GM12878 (cell line): ENCODE measurements around the gene AKR1C1.
"Not testable (repeated sequence)": the region's sequence is repeated elsewhere in the genome, so short reads cannot be mapped to it uniquely, and the experiment has no call there.

Experiments used
- CTCF ChIP-seq, 3 experiments: IDR thresholded peaks in 2 of 3; conservative IDR thresholded peaks in 1 of 3; 2 replicates each; pipeline ENCODE4 v1.5.1; 2011; ENCODE audit warnings: low read depth in 3 of 3, low read length in 3 of 3, mild to moderate bottlenecking in 3 of 3, control low read depth in 2 of 3, moderate library complexity in 2 of 3, inconsistent platforms in 1 of 3, mixed read lengths in 1 of 3; ENCODE audit not compliant: control insufficient read depth in 2 of 3, insufficient read depth in 1 of 3; ENCODE audit errors: extremely low read depth in 1 of 3
- EGR1 ChIP-seq, 2 experiments: IDR thresholded peaks; 1 replicate in 1 of 2; 2 replicates in 1 of 2; pipeline ENCODE4 v1.6.1; 2011 to 2012; ENCODE audit warnings: low read depth in 2 of 2, low read length in 2 of 2, borderline replicate concordance in 1 of 2, mild to moderate bottlenecking in 1 of 2, moderate library complexity in 1 of 2
- EZH2 ChIP-seq: IDR thresholded peaks from 2 replicates; pipeline ENCODE4 v1.6.1; 2012; ENCODE audit warnings: low read depth, mild to moderate bottlenecking, control low read depth, inconsistent platforms, low read length, borderline replicate concordance; ENCODE audit not compliant: control insufficient read depth
- HDAC2 ChIP-seq: fragments of 200-600 bp; sonication (generic); IDR thresholded peaks from 2 replicates; pipeline ENCODE4 v1.6.1; 2017
- HDAC6 ChIP-seq: fragments of 200-600 bp; sonication (generic); IDR thresholded peaks from one replicate; pipeline ENCODE4 v1.8.0; 2017; ENCODE audit warnings: antibody characterized with exemption; ENCODE audit not compliant: unreplicated experiment
- POLR2A ChIP-seq: IDR thresholded peaks from 2 replicates; pipeline ENCODE4 v1.6.1; 2011; ENCODE audit warnings: low read depth, mild to moderate bottlenecking, low read length
- POLR2AphosphoS5 ChIP-seq: IDR thresholded peaks from 2 replicates; pipeline ENCODE4 v1.6.1; 2011; ENCODE audit warnings: mild to moderate bottlenecking, low read length, inconsistent platforms
- RAD21 ChIP-seq: IDR thresholded peaks from 2 replicates; pipeline ENCODE4 v1.6.1; 2011; ENCODE audit warnings: mild to moderate bottlenecking, low read depth, low read length, moderate library complexity; ENCODE audit not compliant: insufficient read depth
- SIN3A ChIP-seq: IDR thresholded peaks from 2 replicates; pipeline ENCODE4 v1.6.1; 2012; ENCODE audit warnings: low read depth, low read length, improper control_type of control experiment

- not testable (repeated sequence) for TF ChIP-seq EGR1 (IDR thresholded peaks at IDR 0.05; ENCODE audit: borderline replicate concordance in 1 of 2, low read depth in 2 of 2, low read length in 2 of 2); RAD21; POLR2A; HDAC2; CTCF (IDR thresholded peaks at IDR 0.05 in 2 of 3, conservative IDR thresholded peaks at IDR 0.05 in 1 of 3; ENCODE audit: control insufficient read depth in 2 of 3, extremely low read depth in 1 of 3, insufficient read depth in 1 of 3, low read depth in 3 of 3, low read length in 3 of 3); POLR2AphosphoS5; SIN3A; EZH2; HDAC6
Measured at GRCh38 chr10:5010043-5010442, 46.8 kb downstream of the AKR1C1 start.
